LNCaP clone FGC (cell line): Measurements from ENCODE around the gene ADAMTSL5.
"Not testable (repeated sequence)": the region's sequence is repeated elsewhere in the genome, so short reads cannot be mapped to it uniquely, and the experiment has no call there.

ENCODE experiments used
- DNase-seq: peaks from one replicate; pipeline ENCODE4 v3.0.0-alpha.2; 2011; ENCODE audit warnings: low read depth
- H3K4me3 ChIP-seq: 2 replicates; pipeline ENCODE4 v1.5.1; 2011; ENCODE audit warnings: mild to moderate bottlenecking, low read depth, low read length, control low read depth
- CTCF ChIP-seq: IDR thresholded peaks from 2 replicates; pipeline ENCODE4 v1.5.1; 2012; ENCODE audit warnings: mild to moderate bottlenecking; ENCODE audit not compliant: control insufficient read depth, insufficient read depth; ENCODE audit errors: extremely low read depth

The ADAMTSL5 gene

GRCh38 chr19:1483979-1484428, 28.8 kb downstream of the ADAMTSL5 start:
- no peak for TF ChIP-seq CTCF
- H3K4me3 ChIP-seq, result no peak overlapping the region
- no peak for DNase-seq

- DNase-seq, result no peak
- TF ChIP-seq CTCF, result no peak
- no peak overlapping the region for H3K4me3 ChIP-seq
Measured at GRCh38 chr19:1483131-1483978, 29.5 kb downstream of the ADAMTSL5 start.

GRCh38 chr19:1482361-1483130, 30.3 kb downstream of the ADAMTSL5 start:
- DNase-seq, result no peak
- TF ChIP-seq CTCF, result no peak
- no peak overlapping the region for H3K4me3 ChIP-seq

- no peak for DNase-seq
- no peak overlapping the region for H3K4me3 ChIP-seq
- no peak for TF ChIP-seq CTCF
Measured at GRCh38 chr19:1481893-1482360, 30.9 kb downstream of the ADAMTSL5 start.

- no peak overlapping the region for H3K4me3 ChIP-seq
- DNase-seq, result no peak
- TF ChIP-seq CTCF, result no peak
Measured at GRCh38 chr19:1481224-1481892, 31.5 kb downstream of the ADAMTSL5 start.

- H3K4me3 ChIP-seq, result peak within 1 kb of the TSS; percentile 93
- TF ChIP-seq CTCF, result no peak
- DNase-seq, result peak; percentile 73
Measured at GRCh38 chr19:1478934-1479707, 33.7 kb downstream of the ADAMTSL5 start, which contains the start of gene C19orf25. Gene C19orf25, minus strand, starts transcription at chr19:1479215. Its CDS starts 312 bp downstream, at chr19:1478903.

GRCh38 chr19:1477056-1477455, 35.8 kb downstream of the ADAMTSL5 start:
- H3K4me3 ChIP-seq, DNase-seq: not testable (repeated sequence)
